Measurements from ENCODE around the gene KLF7. TPM values are rescaled to one million over a fixed set of nuclear protein-coding genes. Genes with fewer than 3 reads are reported as not detected.

The KLF7 gene
- polyA plus RNA-seq, 3 donors, result 9.4 to 40.7 (median 10.3) TPM

- H3K36me3 Mint-ChIP-seq, result no peaks in the 10 kb centered on the region
- peaks cover 0 to 6% (median 0%) of the 10 kb centered on the region in 7 donors for H3K9me3 Mint-ChIP-seq
- TF ChIP-seq CTCF (IDR thresholded peaks at IDR 0.05), result no peak
- H3K79me2 ChIP-seq (ENCODE audit: insufficient read depth, low read length), result no peaks in the 10 kb centered on the region
- intact Hi-C loops (cut with micrococcal nuclease), result no loop called here
- no peaks in the 10 kb centered on the region for H3K9me3 ChIP-seq (replicated peaks in 1 of 2; ENCODE audit: control insufficient read depth in 1 of 2, insufficient read depth in 1 of 2, low read length in 2 of 2)
- peaks cover 28% of the 10 kb centered on the region for H3K4me1 Mint-ChIP-seq
- H3K4me2 ChIP-seq (replicated peaks; ENCODE audit: extremely low read depth, low read length, poor library complexity, severe bottlenecking), result no peak overlapping the region
- no peak overlapping the region for H3K9ac ChIP-seq (ENCODE audit: insufficient read depth, low read length, poor library complexity, severe bottlenecking)
- H2AFZ ChIP-seq (ENCODE audit: insufficient read depth, low read depth, low read length, poor library complexity, severe bottlenecking), result no peak overlapping the region
- peaks cover 17 to 26% of the 10 kb centered on the region in 2 donors for H3K4me1 ChIP-seq (ENCODE audit: control insufficient read depth in 1 of 2, insufficient read depth in 2 of 2, low read length in 2 of 2)
- H3K27ac Mint-ChIP-seq, result no peak overlapping the region
- H3K27me3 ChIP-seq (ENCODE audit: control insufficient read depth in 2 of 2, insufficient read depth in 2 of 2, low read length in 2 of 2), result no peaks in the 10 kb centered on the region
- H3K4me3 ChIP-seq (replicated peaks in 1 of 3; ENCODE audit: low read depth in 2 of 3, low read length in 3 of 3), result no peak overlapping the region
- no peak overlapping the region for H3K27ac ChIP-seq (ENCODE audit: low read depth in 1 of 2, low read length in 2 of 2)
- H3K4me3 Mint-ChIP-seq, result no peak overlapping the region
- DNase-seq, result no peak
- peaks cover 0 to 2% (median 1%) of the 10 kb centered on the region in 3 donors for H3K27me3 Mint-ChIP-seq (ENCODE audit: low read depth in 3 of 3)
- no CpG with 5 or more reads among the region's 5 CpGs for WGBS (ENCODE audit: insufficient coverage)
- no peaks in the 10 kb centered on the region for H4K20me1 ChIP-seq (ENCODE audit: insufficient read depth, low read length)
- no peaks in the 10 kb centered on the region for H3K36me3 ChIP-seq (replicated peaks in 1 of 2; ENCODE audit: control insufficient read depth in 1 of 2, insufficient read depth in 2 of 2, low read length in 2 of 2)
Measured at GRCh38 chr2:207049122-207049521, 116.6 kb downstream of the KLF7 start.

- no peak overlapping the region for H3K4me3 Mint-ChIP-seq
- TF ChIP-seq CTCF (IDR thresholded peaks at IDR 0.05), result no peak
- no peak overlapping the region for H3K27ac ChIP-seq (ENCODE audit: low read depth in 1 of 2, low read length in 2 of 2)
- no peak overlapping the region for H3K4me2 ChIP-seq (replicated peaks; ENCODE audit: extremely low read depth, low read length, poor library complexity, severe bottlenecking)
- peaks cover 17 to 26% of the 10 kb centered on the region in 2 donors for H3K4me1 ChIP-seq (ENCODE audit: control insufficient read depth in 1 of 2, insufficient read depth in 2 of 2, low read length in 2 of 2)
- no peak overlapping the region for H3K9ac ChIP-seq (ENCODE audit: insufficient read depth, low read length, poor library complexity, severe bottlenecking)
- no peak overlapping the region for H3K27ac Mint-ChIP-seq
- H3K9me3 ChIP-seq (replicated peaks in 1 of 2; ENCODE audit: control insufficient read depth in 1 of 2, insufficient read depth in 1 of 2, low read length in 2 of 2), result no peaks in the 10 kb centered on the region
- intact Hi-C loops (cut with micrococcal nuclease), result no loop called here
- no peaks in the 10 kb centered on the region for H3K79me2 ChIP-seq (ENCODE audit: insufficient read depth, low read length)
- H3K36me3 ChIP-seq (replicated peaks in 1 of 2; ENCODE audit: control insufficient read depth in 1 of 2, insufficient read depth in 2 of 2, low read length in 2 of 2), result no peaks in the 10 kb centered on the region
- no peaks in the 10 kb centered on the region for H4K20me1 ChIP-seq (ENCODE audit: insufficient read depth, low read length)
- WGBS (ENCODE audit: insufficient coverage), result 100% methylated on average over 4 of the region's 5 CpGs
- DNase-seq, result no peak
- no peaks in the 10 kb centered on the region for H3K36me3 Mint-ChIP-seq
- peaks cover 28% of the 10 kb centered on the region for H3K4me1 Mint-ChIP-seq
- H3K9me3 Mint-ChIP-seq, result peaks cover 0 to 6% (median 0%) of the 10 kb centered on the region in 7 donors
- H3K27me3 Mint-ChIP-seq (ENCODE audit: low read depth in 3 of 3), result peaks cover 0 to 2% (median 1%) of the 10 kb centered on the region in 3 donors
- H3K27me3 ChIP-seq (ENCODE audit: control insufficient read depth in 2 of 2, insufficient read depth in 2 of 2, low read length in 2 of 2), result no peaks in the 10 kb centered on the region
- no peak overlapping the region for H3K4me3 ChIP-seq (replicated peaks in 1 of 3; ENCODE audit: low read depth in 2 of 3, low read length in 3 of 3)
- no peak overlapping the region for H2AFZ ChIP-seq (ENCODE audit: insufficient read depth, low read depth, low read length, poor library complexity, severe bottlenecking)
Measured at GRCh38 chr2:207048416-207048815, 117.3 kb downstream of the KLF7 start.

Data from CD14-positive monocyte (primary cell).